ENCODE data around the gene C9orf78.

DNA sequence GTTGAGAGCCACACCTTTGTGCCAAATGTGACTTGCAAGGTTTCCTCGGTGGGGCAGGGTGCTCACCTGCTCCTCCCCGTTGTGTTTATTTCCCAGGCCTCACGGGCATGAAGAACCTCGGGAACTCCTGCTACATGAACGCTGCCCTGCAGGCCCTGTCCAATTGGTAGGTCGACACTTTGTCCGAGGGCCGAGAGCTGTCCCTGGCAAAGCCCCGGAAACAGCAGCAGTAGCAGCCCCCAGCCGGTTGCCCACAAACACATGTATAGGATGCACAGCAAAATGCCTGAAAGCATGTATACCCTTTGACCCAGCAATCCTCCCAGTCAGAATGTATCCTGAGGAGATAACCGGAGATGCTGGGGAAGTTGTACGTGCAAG lies 26.4 kb upstream of the C9orf78 start:
- no peak for TF ChIP-seq SUZ12 (IDR thresholded peaks at IDR 0.05)
- TF ChIP-seq ZNF384 (IDR thresholded peaks at IDR 0.05), result no peak
- no peak for TF ChIP-seq ARNT (IDR thresholded peaks at IDR 0.05)
- TF ChIP-seq BHLHE40 (IDR thresholded peaks at IDR 0.05; ENCODE audit: borderline replicate concordance), result no peak
- TF ChIP-seq TARDBP (IDR thresholded peaks at IDR 0.05), result no peak
- no peak for TF ChIP-seq CTBP1 (IDR thresholded peaks at IDR 0.05; ENCODE audit: borderline replicate concordance)
- TF ChIP-seq HDGF (IDR thresholded peaks at IDR 0.05; ENCODE audit: borderline replicate concordance), result no peak
- TF ChIP-seq SP1 (IDR thresholded peaks at IDR 0.05), result no peak
